GM18951 (cell line): ENCODE data around the gene PPARG.

Experiments
- POLR2A ChIP-seq: IDR thresholded peaks from 4 replicates; pipeline ENCODE4 v1.6.1; 2011; ENCODE audit warnings: mild to moderate bottlenecking; ENCODE audit not compliant: insufficient read length, insufficient read depth; ENCODE audit errors: extremely low read depth
- in situ Hi-C: fragments of 300-500 bp; cut with MboI; formaldehyde crosslinking; loops from one replicate; pipeline ENCODE4 v1.12.0; 2022; ENCODE audit warnings: low sequenced_read_pairs, mixed read lengths, inconsistent platforms; ENCODE audit not compliant: unreplicated experiment

Gene PPARG

DNA sequence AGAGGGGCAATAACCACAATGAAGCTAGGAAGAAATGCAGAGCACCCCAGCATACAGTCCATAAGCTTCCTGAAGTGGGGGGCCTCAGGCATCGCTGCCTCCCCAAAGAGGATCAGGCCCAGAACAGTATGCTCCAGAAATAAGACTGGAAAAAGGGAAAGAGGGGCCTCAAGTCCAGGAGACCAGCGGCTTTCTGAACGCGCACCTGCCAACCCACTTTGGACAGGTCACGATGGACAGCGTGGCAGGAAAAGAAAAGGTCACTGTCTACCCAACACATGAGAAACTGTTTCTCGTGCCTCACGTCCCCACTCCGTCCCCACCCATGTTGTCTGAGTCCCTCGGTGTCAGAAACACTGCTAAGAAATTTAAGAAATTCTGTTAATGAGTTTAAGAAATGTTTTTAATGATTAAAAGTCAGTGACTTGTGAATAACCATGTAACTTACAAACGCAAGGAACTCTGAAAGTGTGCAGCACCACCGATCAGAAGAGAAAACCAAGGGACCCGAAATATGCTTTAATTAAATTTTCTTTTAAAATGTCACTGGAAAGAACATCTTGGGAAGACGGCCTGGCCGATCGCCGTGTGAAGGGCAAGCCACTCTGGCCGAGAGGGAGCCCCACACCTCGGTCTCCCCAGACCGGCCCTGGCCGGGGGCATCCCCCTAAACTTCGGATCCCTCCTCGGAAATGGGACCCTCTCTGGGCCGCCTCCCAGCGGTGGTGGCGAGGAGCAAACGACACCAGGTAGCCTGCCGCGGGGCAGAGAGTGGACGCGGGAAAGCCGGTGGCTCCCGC lies 1.7 kb upstream of the PPARG start:
- no peak for TF ChIP-seq POLR2A
- in situ Hi-C loops = no loop called here

DNA sequence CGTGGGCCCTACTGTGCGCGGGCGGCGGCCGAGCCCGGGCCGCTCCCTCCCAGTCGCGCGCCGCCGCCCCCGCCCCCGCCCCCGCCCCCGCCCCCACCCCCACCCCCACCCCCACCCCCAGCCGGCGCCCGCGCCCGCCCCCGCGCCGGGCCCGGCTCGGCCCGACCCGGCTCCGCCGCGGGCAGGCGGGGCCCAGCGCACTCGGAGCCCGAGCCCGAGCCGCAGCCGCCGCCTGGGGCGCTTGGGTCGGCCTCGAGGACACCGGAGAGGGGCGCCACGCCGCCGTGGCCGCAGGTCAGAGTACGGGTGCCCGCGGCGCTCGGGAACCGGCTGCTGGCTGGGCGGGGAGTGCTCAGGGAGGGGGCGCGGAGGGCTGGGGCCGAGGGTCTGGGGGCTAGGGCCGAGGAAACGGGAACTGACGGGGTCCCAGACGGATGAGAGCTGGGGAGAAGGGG lies 1.1 kb upstream of the PPARG start:
- in situ Hi-C loops = no loop called here
- TF ChIP-seq POLR2A = no peak

DNA sequence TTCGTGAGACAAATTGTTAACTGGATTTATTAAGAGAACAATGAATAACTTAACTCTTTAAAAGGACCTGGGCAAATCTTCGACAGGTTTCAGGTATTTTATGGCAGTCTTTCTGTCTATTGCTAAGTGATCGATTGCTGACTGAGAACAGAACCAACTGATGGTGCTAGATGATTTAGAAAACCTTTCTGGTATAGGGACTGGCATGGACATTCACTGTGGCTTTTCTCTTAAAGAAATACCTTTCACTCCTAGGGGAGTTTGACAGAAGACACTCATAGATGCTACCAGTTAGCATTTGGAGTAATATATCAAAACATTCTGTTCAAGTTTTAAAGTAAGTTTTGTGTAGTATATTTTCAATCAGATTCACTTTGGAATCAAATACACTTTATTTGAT lies 654 bp downstream of the PPARG start:
- no peak for TF ChIP-seq POLR2A
- in situ Hi-C loops = no loop called here

DNA sequence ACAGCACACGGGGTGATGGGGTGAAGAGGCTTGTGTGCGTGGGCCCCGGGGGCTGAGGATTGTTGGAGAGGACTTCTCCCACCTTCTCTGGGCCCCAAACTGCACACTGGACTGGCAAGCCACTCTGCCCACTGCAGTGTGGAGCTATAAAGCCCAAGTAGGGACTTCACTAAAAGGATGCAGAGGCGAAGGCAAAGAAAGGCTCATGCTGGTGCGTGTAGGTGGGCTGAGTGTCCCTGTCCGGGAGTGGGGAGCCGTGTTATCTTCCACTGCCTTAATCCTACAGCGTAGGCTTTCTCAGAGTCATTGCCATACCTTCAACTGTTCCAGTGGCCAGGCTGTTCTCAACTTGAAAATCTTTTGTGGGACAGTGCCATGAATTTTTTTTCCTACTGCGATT lies 3.9 kb downstream of the PPARG start:
- in situ Hi-C loops = no loop called here
- TF ChIP-seq POLR2A = no peak

DNA sequence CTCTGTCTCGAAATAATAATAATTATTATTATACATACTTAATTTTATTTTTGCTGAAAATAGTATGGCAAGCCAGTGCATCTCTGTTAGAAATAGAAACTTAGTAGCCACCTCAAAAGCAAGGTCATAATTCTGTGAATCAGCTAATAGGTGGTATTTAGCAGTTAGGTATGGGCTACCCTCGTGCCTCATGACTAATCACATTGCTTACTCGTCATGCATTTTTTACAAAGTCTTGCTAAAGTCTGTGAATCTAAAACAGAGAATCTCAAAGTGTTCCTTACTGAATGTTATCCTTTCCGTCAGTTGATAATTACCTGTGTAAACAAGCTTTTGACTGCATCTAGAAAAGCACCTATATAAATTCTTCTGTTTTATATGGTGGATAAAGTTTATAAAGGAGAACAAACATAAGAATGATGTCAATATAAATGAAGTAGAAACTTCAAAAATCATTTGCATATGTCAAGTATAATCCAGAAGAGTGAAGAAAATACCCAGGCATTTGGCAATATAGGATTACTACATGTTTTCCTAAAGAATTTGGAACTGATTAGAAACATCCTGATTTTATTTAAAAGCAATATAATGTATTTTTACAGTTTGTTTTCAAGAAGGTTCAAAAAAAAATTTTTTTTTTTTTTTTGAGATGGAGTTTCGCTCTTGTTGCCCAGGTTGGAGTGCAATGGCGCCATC lies 6.2 kb downstream of the PPARG start:
- in situ Hi-C loops = no loop called here
- no peak for TF ChIP-seq POLR2A

DNA sequence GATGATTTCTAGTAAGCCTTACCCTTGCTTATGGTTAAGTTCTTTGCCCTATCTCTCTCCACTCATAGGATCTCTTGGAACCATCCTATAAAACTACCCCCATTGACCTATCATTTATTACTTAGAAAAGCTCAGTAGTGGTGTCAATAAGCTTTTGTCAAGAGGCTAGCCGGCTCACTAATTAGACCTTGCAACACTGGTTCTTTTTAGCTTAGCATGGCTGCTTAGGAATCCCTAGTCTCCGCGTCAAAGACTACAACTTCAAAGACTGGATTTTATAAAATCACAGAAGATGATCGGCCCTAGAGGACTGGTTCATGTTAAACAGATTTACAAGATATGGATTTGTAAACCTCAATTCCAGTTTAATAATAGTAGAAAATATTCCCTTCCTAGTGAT lies 7.6 kb downstream of the PPARG start:
- no peak for TF ChIP-seq POLR2A
- in situ Hi-C loops = no loop called here

DNA sequence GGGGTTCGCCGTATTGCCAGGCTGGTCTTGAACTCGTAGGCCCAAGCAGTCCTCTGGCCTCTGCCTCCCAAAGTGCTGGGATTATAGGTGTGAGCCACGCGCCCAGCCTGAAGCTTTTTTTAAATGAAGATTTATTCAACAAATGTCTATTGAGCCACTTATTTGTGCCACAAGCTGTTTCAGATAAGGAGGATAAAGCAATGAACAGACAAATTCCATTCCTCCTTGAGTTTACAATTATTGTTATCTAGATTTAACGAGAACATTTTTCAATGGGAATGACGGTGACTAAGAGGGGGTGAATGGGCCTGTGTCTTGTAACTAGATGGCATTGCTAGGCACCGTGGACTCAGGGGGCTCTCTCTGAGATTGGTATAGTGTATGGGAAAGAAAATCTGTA lies 10.2 kb downstream of the PPARG start:
- in situ Hi-C loops = no loop called here
- no peak for TF ChIP-seq POLR2A

DNA sequence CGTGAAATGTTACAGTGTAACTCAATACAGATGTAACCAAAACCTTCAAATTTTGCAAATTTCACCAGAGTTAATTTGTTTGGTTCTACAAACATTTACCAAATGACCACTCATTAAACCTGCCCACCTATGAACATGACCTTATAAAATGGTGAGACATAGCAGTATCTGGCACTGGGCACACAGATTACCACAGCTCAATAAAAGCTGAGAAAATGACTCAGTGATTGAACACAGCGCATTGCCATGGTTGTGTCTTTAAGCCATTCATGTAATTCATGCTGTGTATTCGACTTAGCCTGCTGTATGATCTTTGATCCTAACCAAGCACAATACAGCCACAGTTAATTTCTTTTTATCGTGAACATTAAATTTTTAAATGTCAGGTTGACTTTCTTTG lies 11.3 kb downstream of the PPARG start:
- in situ Hi-C loops = no loop called here
- no peak for TF ChIP-seq POLR2A

DNA sequence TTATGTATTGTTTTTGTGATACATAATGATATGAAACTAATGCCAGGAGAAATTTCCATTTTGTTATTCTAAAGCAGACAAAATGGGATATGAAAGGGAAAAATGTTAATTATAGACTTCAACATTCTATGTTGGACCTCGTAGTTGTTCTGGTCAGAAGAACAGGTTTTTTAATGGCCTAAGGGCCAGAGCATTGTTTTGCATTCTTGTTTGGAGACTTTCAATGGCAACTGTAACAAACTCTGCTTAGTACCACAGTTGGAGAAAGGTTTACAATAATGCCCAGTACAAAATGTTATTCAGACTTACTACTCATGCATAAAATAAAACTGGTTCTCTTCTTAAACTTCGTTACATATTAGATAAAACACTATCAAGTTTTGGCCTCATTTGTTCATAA lies 12.2 kb downstream of the PPARG start:
- no peak for TF ChIP-seq POLR2A
- in situ Hi-C loops = no loop called here

DNA sequence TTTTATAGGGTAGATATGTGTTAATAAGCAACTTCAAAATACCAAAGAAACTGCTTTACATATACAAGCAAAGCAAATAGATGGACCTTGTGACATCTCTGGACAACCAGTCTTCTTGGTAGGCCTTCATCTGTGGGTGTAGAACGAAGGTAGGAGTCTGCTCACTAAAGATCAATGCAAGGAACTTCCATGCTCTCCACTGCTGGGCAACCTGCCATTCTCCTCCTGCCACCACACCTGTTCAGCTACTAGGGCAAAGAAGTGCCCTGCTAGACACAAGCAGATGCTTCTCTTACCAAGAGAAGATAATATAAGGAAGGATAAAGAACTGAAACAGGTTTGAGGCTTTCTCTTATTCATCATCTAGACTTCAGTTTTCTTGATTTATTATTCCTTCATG lies 12.6 kb downstream of the PPARG start:
- no peak for TF ChIP-seq POLR2A
- in situ Hi-C loops = no loop called here

DNA sequence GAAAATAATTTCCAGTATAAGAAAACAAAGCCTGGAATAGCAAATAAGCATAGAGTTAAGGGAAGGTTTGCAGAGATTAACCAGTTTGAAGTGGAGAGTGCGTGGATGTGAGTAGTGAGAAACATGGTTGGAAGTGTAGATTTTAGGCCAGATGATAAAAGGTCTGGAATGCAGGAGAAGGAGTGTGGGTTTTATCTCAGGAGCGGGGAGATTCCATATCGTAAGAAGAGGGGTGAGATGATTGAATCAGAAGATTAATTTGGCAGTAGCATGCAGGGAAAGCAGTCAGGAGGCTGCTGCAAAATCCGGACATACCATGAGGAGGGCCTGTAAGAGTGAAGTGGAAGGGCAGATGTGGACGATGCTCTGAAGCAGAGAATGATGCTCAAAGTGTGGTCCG lies 13.7 kb downstream of the PPARG start:
- in situ Hi-C loops = no loop called here
- no peak for TF ChIP-seq POLR2A

DNA sequence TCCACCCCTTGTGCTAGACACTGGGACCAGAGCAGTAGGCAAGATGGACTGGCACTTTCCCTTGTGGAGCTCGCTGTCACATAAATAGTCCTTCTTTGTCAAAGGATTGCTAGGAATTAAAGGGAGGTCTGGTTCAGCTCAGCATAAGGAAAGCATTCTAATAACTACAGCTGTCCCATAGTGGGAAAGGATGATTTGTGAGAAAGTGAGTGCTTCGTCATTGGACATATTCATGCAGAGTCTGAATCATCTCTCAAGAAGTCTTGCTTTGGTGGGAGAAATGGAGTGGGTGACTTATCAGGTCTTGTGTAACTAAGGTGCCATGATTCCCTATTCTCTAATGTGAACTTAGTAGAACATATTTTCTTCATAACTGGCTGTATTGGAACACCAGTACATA lies 14.7 kb downstream of the PPARG start:
- in situ Hi-C loops = no loop called here
- no peak for TF ChIP-seq POLR2A

DNA sequence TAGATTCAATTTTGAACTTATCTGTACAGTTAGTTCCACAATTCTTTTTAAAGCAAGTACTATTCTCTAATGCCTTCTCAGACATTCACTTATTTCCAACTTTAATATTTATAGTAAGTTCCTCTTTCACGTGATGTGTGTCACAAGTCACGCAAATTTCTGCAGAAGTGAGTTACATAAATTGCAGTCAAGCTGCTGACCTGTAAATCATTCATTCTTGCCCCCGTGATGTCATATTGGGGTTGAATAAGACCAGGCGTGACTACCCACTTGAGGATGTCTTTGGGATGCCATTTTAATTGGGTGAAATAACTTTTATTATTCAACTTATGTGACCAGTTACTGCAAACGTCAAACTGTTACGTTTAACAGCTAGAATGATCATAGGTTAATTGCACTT lies 15.1 kb downstream of the PPARG start:
- no peak for TF ChIP-seq POLR2A
- in situ Hi-C loops = no loop called here

DNA sequence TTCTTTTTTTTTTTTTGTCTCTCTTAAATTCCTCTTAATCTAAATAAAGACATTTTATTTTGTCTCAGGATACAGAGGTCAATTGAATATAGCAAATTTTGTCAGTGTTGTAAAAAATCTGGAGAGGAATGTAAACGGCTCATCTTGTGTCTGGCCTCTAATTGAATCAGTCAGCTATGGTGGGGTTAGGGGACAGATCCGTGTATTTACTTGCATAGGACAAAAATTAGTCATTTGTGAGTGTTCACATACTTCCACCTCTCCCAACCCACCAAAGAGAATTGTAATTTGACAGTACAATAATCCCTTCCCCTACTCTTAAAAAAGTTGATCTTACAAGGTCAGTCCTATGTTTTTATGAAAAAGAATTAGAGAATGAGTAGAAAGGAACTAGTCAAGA lies 18.3 kb downstream of the PPARG start:
- in situ Hi-C loops = no loop called here
- no peak for TF ChIP-seq POLR2A
